Hematopoietic multipotent progenitor cell treated with erythropoietin and hydrocortisone succinate and interleukin-3 and kit ligand, for 4 days (in vitro differentiated cells): ENCODE measurements around the gene NELL2.
"Not testable (repeated sequence)": the region's sequence is repeated elsewhere in the genome, so short reads cannot be mapped to it uniquely, and the experiment has no call there.

Source experiments
- DNase-seq: peaks from one replicate; pipeline ENCODE4 v3.0.0-alpha.2; 2015

The NELL2 gene

DNA sequence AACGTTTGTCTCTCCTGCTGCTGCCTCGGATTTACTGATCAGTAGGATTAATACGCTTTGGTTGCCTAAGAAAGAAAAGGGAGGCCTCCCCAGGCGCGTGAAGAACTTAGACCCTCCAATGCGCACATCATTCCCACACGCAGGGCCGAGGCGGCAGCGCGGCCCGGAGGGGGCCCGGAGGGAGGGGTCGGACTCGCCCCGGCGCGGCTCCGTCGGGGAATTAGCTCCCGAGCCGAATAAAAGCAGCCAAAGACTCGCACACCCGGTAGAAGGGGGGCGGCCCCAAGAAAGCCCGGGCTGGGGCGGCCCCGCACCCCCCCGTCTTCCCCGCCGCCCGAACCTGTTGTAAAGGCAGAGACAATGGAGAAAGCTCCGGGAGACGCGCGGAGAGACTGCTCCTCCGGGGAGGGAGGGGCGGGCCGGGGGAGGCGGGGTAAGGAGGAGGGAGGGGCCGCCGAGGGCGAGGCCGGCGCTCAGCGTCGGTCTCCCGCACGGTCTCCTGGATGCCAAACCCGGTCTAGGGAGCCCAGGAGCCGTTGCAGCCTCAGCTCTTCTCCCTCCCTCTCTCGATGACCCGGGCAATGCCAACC lies at the start of gene NELL2:
Gene NELL2 (minus strand): TSS at position 362 of the 590 bp plus-strand sequence. CDS start 446 bp downstream, outside the sequence.
- DNase-seq = peak; percentile 37

DNA sequence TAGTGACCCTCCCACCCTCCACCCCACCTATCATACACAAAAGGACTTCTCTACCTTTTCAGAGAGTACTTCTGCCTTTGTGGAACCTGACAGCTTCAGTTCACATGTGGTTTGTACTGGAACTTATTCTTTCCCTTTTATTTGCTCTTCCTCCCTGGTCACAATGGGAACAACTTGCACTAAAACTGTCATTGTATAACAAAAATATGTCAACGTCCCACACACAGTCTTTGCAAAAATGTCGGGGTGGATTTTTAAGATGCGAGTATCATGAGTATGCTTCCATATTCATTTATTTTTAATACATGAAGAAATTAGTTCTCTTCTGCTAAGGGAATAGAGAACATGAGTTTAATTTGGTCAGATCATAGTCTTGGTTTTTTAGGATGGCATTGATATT lies 45.6 kb upstream of the NELL2 start:
- no peak for DNase-seq

DNA sequence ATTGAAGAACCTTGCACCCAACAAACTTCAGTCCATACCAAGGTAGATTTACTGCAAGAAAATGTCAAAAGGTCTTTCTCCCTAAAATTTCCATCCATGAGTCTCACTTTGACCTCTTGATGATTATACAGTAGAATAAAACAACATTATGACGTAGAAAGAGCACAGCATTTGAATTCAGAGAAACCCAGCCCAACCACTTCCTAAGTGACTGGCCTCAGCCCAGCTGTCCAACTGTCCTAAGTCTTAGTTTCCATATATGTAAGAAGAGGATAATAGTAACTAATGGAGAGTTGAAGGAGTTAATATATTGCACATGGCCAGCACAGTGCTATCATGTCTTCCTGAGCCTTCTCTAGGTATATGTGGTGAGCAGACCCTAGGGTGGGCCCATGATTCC lies 41.0 kb upstream of the NELL2 start:
- no peak for DNase-seq

DNA sequence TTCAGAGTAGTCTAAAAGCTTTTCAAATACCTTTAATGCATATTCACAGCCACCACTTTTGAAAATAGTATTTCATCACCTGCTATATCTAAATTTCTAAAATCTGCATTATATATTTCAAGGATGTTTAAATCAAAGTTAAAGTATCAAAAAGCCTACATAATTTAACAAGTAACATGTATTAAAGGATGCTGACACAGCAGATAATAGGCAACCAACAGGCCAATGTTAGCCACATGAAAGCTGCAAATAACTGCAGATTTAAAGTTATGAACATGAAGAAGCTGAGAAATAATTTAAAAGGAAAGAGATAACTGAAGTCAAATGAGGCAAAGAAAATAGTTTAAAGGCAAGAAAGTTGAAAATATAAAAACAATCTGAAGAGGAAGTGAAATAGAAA lies 39.8 kb upstream of the NELL2 start:
- DNase-seq = no peak

DNA sequence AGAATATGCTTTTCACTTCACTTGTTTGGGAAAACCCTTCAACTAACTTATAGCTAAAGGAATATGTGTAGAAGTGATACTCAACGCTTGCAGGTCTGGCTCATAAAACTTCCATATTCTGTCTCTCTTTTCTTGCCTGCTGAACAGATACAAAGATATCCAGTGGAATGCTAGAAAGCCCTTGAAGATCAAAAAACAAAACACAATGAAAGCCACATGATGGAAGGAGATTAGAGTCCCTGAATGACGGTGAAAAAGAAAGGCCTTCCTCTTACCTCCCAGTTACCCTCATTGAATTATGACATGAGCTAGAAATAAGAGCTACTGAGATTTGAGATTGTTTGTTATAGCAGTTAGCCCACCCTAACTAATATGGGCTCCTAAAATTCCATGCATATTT lies 28.2 kb upstream of the NELL2 start:
- no peak for DNase-seq

DNA sequence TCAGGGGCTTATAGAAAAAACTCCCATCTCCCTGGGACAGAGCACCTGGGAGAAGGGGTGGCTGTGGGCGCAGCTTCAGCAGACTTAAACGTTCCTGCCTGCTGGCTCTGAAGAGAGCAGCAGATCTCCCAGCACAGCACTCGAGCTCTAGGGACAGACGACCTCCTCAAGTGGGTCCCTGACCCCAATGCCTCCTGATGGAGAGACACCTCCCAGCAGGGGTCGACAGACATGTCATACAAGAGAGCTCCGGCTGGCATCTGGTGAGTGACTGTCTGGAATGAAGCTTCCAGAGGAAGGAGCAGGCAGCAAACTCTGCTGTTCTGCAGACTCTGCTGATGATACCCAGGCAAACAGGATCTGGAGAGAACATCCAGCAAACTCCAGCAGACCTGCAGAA lies 22.0 kb upstream of the NELL2 start:
- not testable (repeated sequence) for DNase-seq

DNA sequence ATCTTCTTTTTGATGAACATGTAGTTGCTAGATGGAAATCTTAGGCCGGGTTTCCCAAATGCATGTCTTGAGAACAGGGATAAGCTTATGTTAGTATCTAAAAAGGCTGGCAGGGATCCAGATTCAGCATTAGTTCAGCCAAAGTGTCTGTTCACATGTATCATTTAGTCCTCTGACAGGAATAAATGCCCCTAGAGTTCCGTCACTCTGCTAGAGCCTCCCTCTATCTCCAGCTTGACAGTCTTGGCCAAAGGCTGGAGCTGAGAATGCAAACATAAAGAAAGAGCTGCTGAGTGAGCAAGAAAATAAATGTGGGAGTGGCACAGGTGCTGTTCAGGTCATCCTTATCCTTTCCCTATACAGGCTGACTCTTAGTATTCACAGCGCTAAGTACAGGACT lies 13.8 kb upstream of the NELL2 start:
- no peak for DNase-seq

DNA sequence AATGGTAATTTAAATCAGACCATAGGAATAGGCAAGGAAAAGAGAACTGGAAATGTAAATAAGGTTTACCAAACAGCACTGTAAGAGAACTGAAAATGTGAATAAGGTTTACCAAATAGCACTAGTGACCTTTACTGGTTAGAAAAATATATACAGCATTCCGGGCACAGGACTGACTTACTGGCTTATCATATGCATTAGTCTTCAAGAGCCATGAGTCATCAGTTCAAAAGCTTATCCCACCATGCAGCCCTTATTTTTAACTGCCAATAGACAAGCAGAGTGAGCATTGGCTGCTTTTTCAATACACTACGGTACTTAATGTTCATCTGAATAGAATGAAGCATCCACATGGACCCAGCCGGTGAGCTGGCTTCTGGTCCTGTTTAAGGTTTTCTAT lies 13.0 kb upstream of the NELL2 start:
- peak; percentile 44 for DNase-seq

DNA sequence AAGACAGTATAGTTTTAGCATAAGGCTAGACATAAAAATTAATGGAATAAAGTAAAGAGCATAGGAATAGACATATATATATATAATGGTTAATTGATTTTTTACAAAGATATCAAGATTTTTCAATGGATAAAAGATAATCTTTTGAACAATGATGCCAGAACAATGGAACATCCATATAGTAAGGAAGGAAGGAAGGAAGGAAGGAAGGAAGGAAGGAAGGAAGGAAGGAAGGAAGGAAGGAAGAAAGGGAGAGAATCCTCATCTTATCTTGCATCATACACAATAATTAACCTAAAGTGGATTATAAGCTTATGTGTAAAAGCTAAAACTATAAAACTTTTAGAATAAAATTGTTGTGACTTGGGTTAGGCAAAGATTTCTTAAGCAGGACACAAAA lies 9.8 kb upstream of the NELL2 start:
- DNase-seq = no peak

DNA sequence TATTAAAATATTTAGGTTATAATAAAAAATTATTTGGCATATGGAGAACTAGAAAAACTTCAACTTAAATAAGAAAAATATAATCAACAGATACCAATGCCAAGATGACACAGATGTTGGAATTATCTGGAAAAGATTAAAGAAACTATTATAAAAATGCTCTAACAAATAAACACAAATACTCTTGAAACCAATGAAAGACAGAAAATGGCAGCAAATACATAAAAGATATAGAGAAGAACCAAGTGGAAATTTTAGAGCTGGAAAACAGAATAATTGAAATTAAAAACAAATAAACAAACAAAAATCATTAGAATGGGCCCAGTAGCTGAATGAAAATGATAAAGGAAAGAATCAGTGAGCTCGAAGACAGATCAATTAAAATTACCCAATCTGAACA lies 5.1 kb upstream of the NELL2 start:
- DNase-seq = no peak

DNA sequence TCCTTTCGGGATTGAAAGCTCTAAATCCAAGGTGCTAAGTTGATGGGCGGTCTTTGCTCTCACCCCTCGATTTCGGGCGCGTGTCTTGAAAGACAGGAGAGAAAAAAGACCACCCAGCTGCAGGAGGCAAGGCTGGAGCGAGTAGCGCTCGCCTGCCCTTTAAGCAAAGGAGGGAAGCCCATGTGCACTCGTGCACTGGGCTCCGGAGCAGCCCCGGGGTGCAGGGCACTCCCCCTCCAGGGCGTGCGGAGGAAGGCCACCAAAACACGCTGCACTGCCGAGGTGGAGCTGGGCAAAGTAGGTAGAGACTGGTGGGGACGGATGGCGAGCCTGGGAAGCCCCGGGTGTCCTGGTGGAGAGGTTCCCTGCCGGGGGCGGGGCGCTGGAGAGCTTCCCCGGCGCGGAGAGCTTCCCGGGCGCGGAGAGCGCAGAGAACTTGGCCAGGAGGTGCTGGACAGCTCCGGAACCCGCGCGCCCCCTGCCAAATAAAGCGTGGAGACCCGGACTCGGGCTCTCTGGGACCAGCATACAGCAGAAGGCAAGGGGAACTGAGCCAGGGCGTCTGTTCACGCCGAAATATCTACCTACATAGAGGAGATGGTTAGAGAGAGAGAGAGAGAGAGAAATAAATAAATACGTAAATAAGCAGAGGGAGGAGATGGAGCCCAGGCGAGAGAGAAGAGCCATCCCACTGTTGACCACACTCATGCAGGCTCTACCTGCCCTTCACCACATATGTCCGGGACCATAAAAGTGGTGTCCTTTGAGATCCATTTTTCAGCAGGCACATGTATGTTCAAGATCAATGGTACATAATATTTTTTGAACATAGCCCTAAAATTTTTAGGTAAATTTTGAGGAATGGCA lies 662 bp upstream of the NELL2 start:
- peak; percentile 23 for DNase-seq

DNA sequence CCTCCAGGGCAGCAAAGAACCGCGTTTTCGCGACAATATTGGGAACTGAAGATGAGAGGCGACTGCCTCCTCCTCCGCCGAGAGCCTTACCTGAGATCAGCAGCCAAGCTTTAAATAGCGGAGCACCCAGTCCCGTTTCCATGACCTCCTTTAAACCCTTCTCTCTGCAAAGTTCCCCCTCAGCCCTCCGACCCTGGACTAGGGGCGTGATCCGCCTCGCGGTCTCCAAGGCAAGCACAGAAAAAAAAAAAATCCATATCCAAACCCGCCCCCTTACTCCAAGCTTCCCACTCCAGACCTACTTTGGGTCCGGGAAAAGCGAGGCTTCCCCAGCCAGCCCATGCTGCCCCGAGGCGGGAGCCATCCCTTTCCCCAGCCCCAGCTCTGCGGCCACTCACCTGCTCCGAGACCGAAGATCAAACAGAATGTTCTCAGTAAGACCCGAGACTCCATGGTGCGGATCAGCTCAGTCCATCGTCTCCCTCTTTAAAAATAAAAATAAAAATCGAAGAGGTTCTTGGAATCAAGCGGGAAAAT lies 630 bp downstream of the NELL2 start:
- DNase-seq = no peak

DNA sequence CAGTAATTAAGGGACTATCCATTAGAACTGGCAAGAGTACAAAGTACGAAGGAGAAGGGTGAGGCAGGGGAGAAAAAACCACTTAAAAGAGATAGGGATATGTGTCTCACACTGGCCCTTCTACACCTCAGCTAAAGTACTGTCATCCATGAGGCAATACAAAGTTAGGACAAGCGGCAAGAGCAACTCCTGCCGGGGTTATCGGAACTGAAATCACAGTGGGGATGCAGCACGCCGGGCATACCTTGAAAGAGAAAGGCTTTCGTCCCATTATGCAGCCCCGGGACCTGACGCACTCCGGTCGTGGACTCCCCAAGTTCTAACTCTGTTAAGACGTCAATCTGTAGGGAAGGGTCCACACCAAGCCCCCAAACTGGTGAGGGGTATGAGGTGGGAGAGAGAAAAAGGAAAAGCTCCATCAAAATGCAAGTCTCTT lies 1.1 kb downstream of the NELL2 start:
- DNase-seq = no peak

DNA sequence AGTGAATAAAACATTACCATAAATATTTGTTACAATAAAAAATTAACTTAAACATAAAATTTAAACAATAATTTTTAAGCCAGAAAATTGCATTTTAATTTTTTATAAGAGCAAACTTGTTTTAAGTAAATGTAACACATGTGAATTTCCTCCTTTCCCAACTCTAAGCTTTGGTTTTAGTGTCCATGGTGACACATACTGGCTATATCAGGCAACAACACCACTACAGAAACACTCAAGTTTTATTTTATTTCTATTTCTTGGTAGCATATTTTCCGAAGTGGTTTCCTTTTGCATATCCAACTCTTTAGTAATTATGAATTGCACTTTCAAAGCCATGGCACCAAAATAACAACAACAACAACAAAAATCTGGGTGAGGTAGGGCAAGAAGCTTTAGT lies 2.2 kb downstream of the NELL2 start:
- peak; percentile 18 for DNase-seq

DNA sequence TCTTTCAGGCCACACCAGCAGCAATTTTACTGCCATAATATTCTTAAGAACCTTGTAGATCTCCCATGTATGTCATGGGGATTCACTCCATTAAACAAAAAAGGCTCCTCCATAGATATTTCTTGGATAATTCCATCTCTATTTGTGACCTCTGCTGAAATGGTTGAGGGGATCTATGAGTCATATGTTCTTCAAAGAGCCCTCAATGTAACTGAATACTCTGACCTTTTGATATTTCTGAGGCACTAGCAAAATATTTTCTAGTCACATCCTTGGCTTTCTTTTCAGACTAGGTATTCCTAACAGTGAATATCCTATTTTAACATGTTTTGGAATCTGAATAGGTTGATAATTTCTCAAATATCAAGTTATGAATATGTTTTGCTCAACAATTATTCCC lies 6.6 kb downstream of the NELL2 start:
- DNase-seq = no peak

DNA sequence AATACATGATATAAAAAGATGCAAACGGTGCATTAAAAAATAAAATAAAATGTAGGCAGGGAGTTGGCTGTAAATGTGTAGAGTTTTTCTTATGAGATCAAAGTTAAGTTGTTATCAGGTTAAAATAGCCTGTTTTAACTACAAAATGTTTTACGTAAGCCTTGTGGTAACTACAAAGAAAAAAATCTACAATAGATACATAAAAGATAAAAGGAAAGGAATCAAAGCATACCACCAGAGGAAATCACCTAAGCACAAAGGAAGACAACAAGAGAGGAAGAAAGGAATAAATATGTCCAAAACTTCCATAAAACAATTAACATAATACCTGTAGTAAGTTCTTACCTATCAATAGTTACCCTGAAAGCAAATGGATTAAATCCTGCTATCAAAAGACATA lies 12.2 kb downstream of the NELL2 start:
- DNase-seq = no peak

DNA sequence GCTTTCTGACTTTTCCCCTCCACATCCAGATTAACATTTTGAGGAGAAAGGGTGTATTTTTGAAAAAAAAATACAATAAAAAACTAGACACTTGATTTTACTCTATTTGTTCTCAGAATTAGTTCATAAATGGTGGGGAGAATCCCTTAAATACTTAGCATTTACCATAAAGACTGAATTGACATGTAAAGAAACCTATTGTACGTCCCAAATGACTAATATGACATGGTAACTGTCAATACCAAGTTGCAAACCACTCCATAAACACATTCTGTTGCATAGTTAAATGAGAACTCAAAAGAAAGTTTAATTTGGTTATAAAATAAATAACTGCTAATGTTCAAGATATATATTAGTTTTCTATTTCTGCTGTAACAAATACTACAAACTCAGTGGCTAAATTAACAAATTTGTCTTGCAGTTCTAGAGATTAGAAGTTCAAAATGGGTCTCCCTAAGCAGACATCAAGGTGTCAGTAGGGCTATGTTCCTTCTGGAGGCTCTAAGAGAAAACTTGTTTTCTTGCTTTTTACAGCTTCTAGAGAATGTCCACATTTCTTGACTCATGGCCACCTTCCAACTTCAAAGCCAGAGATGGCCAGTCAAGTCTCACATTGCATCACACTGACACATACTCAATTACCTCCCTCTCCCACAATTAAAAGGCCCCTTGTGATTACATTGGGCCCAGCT lies 16.0 kb downstream of the NELL2 start:
- no peak for DNase-seq

DNA sequence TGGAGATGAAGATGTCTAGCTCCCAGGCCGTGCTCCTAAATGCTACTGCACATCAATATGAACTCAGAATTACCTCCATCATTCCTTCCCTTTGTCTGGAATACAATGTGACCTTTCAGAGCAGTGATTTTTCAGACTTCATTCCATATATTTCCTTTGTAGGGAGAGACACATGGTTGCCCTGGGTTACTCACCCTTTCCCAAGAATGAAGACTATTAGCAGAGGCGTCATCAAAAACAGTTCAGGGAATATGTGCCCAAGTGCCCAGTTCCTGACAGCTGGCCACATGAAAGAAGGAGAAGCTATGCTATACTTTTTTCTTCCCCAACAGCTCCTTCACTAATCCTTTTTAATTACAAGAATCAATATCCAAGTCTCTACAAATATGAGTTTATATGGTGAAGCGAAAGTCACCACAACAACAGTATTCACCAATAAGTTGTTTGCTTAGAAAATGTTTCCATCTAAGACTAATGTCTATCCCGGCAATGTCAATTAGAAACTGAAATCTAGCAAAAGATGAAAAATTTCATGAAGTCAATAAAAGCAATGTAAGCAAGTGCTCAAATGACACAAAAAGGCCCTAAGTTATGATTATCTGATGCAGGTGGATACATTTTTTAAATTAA lies 17.8 kb downstream of the NELL2 start:
- DNase-seq = no peak

DNA sequence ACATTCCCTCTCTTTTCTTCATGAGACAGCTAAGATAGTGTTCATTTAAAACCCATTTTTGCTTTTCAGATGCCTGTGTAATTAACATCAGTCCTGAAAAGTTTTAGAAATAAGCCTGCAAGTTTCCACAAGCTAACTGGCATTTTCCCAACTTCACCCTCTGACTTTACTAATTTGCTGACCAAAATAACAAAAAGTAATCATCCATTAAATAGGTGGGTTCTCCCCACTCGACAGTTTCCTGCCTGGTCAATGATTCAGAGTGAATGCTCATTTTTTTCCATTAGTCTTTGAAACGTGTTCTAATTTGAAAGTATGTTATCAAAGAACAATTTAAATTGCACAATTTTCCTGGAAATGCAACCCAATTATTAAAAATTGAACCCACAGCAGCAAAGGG lies 23.6 kb downstream of the NELL2 start:
- no peak for DNase-seq

DNA sequence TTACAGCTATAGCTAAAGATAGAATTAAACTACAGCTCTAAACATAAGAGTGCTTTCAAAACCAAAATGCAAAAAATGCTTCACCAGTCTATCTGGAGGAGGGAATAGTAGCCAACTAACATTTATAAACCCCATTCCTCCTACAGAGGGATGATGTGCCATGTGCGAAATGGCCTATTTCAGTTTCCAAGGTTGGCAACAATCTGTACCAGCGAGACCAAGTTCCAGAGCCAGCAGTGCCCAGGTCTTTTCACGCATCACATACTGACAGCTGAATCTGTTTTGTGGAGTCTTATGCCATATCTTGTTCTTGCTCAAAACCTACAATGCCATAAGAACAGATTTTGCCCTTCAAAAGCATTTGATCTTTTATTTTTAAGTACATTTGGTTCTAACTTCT lies 24.5 kb downstream of the NELL2 start:
- no peak for DNase-seq

DNA sequence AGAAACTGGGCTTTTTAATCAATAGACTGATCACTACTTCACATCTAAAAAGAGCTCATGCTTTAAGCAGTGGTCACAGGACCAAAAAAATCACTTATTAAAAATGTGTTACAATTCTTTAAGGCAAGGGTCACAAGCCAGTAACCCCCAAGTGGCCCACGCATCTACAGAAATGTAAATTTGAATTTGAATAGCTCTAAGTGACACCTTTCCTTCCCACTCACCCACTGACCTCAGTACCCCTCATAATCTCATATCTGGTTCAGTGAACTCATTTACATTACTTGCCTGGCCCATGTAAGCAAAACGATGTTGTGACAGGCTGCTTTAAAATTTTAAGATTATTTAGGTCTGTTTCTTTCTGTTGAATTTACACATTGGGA lies 27.4 kb downstream of the NELL2 start:
- no peak for DNase-seq

DNA sequence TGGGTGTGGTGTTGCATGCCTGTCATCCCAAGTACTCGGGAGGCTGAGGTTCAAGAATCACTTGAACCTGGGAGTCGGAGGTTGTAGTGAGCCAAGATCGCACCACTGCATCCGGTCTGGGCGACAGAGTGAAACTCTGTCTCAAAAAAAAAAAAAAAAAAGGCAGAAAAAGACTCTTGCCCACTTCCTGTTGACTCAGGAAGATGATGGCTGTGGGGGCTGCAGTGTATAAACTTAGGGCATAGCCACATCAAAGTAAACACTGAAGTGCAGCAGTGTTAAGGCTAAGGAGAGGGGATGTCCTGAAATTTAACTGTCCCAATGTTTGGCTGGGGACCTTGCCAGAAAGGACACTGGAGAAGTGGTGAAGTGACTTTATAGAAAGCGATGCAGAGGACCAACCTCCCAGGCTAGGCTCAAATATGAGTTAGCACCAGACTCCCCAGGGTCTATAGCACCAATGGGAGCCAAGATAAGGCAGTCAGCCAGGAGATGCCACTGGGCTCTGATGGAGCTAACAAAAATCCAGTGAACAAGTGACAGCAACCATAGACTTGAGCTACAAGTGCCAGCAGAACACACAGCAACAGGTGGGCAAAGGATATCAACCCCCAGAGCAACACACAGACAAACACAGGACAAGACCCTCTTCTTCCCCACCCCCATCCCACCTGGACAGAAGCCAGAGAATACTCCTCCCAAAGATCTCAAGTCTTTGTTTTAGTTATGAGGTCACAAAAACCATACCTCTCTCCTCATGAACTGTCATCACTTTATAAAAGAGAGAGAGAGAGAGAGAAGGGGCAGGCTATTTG lies 28.0 kb downstream of the NELL2 start:
- no peak for DNase-seq
